HL-60 (cell line): ENCODE measurements around the gene FOXI1.

Source experiments
- CTCF ChIP-seq: IDR thresholded peaks from one replicate; pipeline ENCODE4 v1.5.1; 2011; ENCODE audit warnings: low read length, control low read depth, inconsistent platforms; ENCODE audit not compliant: insufficient read depth
- GABPA ChIP-seq: IDR thresholded peaks from 2 replicates; pipeline ENCODE4 v1.6.1; 2012; ENCODE audit warnings: low read depth
- POLR2AphosphoS5 ChIP-seq: IDR thresholded peaks from 2 replicates; pipeline ENCODE4 v1.6.1; 2012; ENCODE audit warnings: low read depth

DNA sequence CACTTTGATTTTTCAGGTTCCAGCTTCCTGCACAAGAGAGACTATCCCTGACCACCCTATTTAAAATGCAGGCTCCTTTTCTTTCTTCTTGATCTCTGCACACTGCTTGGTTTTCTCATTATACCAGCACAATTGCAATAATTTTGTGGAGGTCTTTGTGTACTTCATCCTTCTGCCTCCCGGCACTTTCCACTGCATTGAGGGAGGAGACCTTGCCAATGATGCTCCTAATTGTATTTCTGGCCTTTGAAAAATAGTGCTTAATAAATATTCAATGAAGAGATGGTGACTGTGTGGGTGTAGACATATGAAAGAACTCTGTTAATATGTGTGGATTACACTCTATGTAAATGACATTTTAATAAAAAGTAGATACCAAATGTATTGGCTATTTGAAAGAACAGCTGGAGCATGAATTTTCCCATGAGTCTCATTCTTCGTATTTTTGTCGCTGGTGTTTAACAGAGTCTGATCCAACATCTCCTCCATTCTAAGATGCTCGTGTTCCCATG, 42.1 kb downstream of the FOXI1 start:
- TF ChIP-seq CTCF, result no peak
- no peak for TF ChIP-seq POLR2AphosphoS5
- TF ChIP-seq GABPA, result no peak
